Kidney epithelial cell (primary cell): ENCODE measurements around the gene TMED5. TPM values are rescaled to one million over a fixed set of nuclear protein-coding genes. Genes with fewer than 3 reads are reported as not detected.

Experiments used
- DNase-seq: peaks from one replicate; pipeline ENCODE4 v3.0.0-alpha.2; 2010; ENCODE audit warnings: low read depth
- H3K27me3 ChIP-seq: 2 replicates; pipeline ENCODE4 v1.6.0; 2011; ENCODE audit warnings: low read length; ENCODE audit not compliant: control insufficient read depth, insufficient read depth
- H3K36me3 ChIP-seq: 2 replicates; pipeline ENCODE4 v1.5.1; 2011; ENCODE audit warnings: low read length; ENCODE audit not compliant: control insufficient read depth, insufficient read depth
- H3K4me3 ChIP-seq: 2 replicates; pipeline ENCODE4 v1.5.1; 2011; ENCODE audit warnings: low read depth, mild to moderate bottlenecking, control low read depth, low read length
- CTCF ChIP-seq: IDR thresholded peaks from 2 replicates; pipeline ENCODE4 v1.5.1; 2011; ENCODE audit warnings: mild to moderate bottlenecking, moderate library complexity, low read length, control low read depth, inconsistent platforms; ENCODE audit not compliant: insufficient read depth, poor library complexity, severe bottlenecking
- total RNA-seq: library from RNA; depleted of rRNA; stranded (reverse); fragments of >200 nt; gene quantifications from 2 replicates; pipeline ENCODE4 v1.2.3, GENCODE V29; 2015

The TMED5 gene
- total RNA-seq, 1 donor from 2014 or later, result 58.5 TPM

- Histone ChIP-seq H3K27me3 (no peaks in the 10 kb centered on the region), H3K4me3 (no peak overlapping the region), H3K36me3 (no peaks in the 10 kb centered on the region)
- no peak for TF ChIP-seq CTCF
- no peak for DNase-seq
Measured at GRCh38 chr1:93124556-93125355, 55.5 kb downstream of the TMED5 start.

- Histone ChIP-seq H3K27me3 (no peaks in the 10 kb centered on the region), H3K36me3 (no peaks in the 10 kb centered on the region), H3K4me3 (no peak overlapping the region)
- DNase-seq, result no peak
- no peak for TF ChIP-seq CTCF
Measured at GRCh38 chr1:93123201-93123783, 56.9 kb downstream of the TMED5 start.

GRCh38 chr1:93120614-93121013 lies 59.6 kb downstream of the TMED5 start:
- Histone ChIP-seq H3K27me3 (no peaks in the 10 kb centered on the region), H3K4me3 (no peak overlapping the region), H3K36me3 (no peaks in the 10 kb centered on the region)
- no peak for TF ChIP-seq CTCF
- DNase-seq, result no peak

GRCh38 chr1:93114391-93114790 lies 65.8 kb downstream of the TMED5 start:
- H3K27me3 ChIP-seq, result no peaks in the 10 kb centered on the region
- no peak for TF ChIP-seq CTCF
- H3K4me3 ChIP-seq, result no peak overlapping the region
- no peak for DNase-seq
- no peaks in the 10 kb centered on the region for H3K36me3 ChIP-seq

- H3K27me3 ChIP-seq, result no peaks in the 10 kb centered on the region
- no peak for TF ChIP-seq CTCF
- DNase-seq, result no peak
- no peaks in the 10 kb centered on the region for H3K36me3 ChIP-seq
- no peak overlapping the region for H3K4me3 ChIP-seq
Measured at GRCh38 chr1:93113127-93113526, 67.1 kb downstream of the TMED5 start.

- DNase-seq, result no peak
- TF ChIP-seq CTCF, result no peak
- H3K27me3 ChIP-seq, result no peaks in the 10 kb centered on the region
- no peak overlapping the region for H3K4me3 ChIP-seq
- no peaks in the 10 kb centered on the region for H3K36me3 ChIP-seq
Measured at GRCh38 chr1:93111561-93111960, 68.7 kb downstream of the TMED5 start.
